LNCAP (cell line): Measurements from ENCODE around the gene AOPEP.
A peak's percentile ranks its signal among the peaks of the same experiment; 100 is the strongest.

Experiments
- CTCF ChIP-seq: fragments of 450-650 bp; IDR thresholded peaks from 2 replicates; pipeline ENCODE4 v1.5.1; 2017; ENCODE audit warnings: mild to moderate bottlenecking

Gene AOPEP

GRCh38 chr9:95070549-95071021, 344.1 kb downstream of the AOPEP start:
- TF ChIP-seq CTCF, result no peak

- TF ChIP-seq CTCF, result no peak
Observed at GRCh38 chr9:95071450-95071849, 345.0 kb downstream of the AOPEP start.

- no peak for TF ChIP-seq CTCF
Observed at GRCh38 chr9:95071925-95072324, 345.4 kb downstream of the AOPEP start.

- peak; percentile 36 for TF ChIP-seq CTCF
Observed at GRCh38 chr9:95073042-95073607, 346.6 kb downstream of the AOPEP start.

GRCh38 chr9:95073918-95074317, 347.4 kb downstream of the AOPEP start:
- no peak for TF ChIP-seq CTCF

- TF ChIP-seq CTCF, result no peak
Observed at GRCh38 chr9:95074632-95075031, 348.1 kb downstream of the AOPEP start.

- TF ChIP-seq CTCF, result no peak
Observed at GRCh38 chr9:95075700-95076099, 349.2 kb downstream of the AOPEP start.

- TF ChIP-seq CTCF, result no peak
Observed at GRCh38 chr9:95076696-95077052, 350.2 kb downstream of the AOPEP start.
